PFSK-1 (cell line): Measurements from ENCODE around the gene KLHDC7B.

Experiments
- FOXP2 ChIP-seq: optimal IDR thresholded peaks from 2 replicates; pipeline ENCODE3; 2011; ENCODE audit warnings: borderline replicate concordance, control low read depth, inconsistent platforms; ENCODE audit not compliant: insufficient read depth; ENCODE audit errors: extremely low read length, extremely low read depth
- POLR2AphosphoS5 ChIP-seq: IDR thresholded peaks from 2 replicates; pipeline ENCODE4 v1.6.1; 2012; ENCODE audit warnings: low read depth, mild to moderate bottlenecking, control low read depth, low read length, moderate library complexity
- TF ChIP-seq, protein P1 (sequence below), 2 experiments: IDR thresholded peaks; 2 replicates each; pipeline versions ENCODE4 v1.6.1 to v1.8.0; 2011 to 2012; ENCODE audit warnings: low read depth in 2 of 2, low read length in 2 of 2, control low read depth in 1 of 2, inconsistent platforms in 1 of 2, mild to moderate bottlenecking in 1 of 2, moderate library complexity in 1 of 2; ENCODE audit not compliant: insufficient read depth in 1 of 2

DNA sequence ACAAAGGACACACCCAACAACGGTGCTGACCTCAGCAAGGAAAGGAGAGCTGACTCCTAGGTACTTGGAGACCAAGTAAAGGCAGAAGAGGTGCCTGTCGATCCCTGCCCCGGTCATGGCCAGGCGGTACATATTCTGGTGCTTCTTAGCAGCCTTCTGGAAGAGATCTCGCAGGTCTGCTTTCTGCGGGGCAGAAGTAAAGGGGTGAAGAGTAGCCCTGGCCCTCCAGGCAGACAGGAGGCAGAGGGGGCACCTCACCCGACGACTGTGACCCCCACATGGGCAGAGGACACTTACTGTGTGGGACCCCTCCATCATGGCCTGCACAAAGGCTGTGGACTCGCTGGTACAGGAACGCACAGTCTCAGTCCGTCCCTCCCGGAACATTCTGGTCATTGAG lies 25.2 kb downstream of the KLHDC7B start:
- TF ChIP-seq POLR2AphosphoS5 (no peak), FOXP2 (no peak)
- TF ChIP-seq, protein P1, sequence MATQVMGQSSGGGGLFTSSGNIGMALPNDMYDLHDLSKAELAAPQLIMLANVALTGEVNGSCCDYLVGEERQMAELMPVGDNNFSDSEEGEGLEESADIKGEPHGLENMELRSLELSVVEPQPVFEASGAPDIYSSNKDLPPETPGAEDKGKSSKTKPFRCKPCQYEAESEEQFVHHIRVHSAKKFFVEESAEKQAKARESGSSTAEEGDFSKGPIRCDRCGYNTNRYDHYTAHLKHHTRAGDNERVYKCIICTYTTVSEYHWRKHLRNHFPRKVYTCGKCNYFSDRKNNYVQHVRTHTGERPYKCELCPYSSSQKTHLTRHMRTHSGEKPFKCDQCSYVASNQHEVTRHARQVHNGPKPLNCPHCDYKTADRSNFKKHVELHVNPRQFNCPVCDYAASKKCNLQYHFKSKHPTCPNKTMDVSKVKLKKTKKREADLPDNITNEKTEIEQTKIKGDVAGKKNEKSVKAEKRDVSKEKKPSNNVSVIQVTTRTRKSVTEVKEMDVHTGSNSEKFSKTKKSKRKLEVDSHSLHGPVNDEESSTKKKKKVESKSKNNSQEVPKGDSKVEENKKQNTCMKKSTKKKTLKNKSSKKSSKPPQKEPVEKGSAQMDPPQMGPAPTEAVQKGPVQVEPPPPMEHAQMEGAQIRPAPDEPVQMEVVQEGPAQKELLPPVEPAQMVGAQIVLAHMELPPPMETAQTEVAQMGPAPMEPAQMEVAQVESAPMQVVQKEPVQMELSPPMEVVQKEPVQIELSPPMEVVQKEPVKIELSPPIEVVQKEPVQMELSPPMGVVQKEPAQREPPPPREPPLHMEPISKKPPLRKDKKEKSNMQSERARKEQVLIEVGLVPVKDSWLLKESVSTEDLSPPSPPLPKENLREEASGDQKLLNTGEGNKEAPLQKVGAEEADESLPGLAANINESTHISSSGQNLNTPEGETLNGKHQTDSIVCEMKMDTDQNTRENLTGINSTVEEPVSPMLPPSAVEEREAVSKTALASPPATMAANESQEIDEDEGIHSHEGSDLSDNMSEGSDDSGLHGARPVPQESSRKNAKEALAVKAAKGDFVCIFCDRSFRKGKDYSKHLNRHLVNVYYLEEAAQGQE (IDR thresholded peaks at IDR 0.05; ENCODE audit: insufficient read depth in 1 of 2, low read depth in 2 of 2, low read length in 2 of 2): no peak
